Body of pancreas (tissue), 4 donors: ENCODE results near the gene MPHOSPH6.

ENCODE experiments used
- CTCF ChIP-seq, 7 experiments: fragments of 450-650 bp in 4 of 7; fragments of 200-600 bp in 3 of 7; sonication (generic) in 3 of 7; IDR thresholded peaks; one replicate each; pipeline ENCODE4 v1.5.1; 2016 to 2019; ENCODE audit warnings: antibody characterized with exemption in 7 of 7
- POLR2A ChIP-seq, 3 donors: fragments of 450-650 bp; IDR thresholded peaks; one replicate each; pipeline ENCODE4 v1.6.1; 2016; ENCODE audit warnings: antibody characterized with exemption in 3 of 3, mild to moderate bottlenecking in 2 of 3

GRCh38 chr16:82175627-82176026, 5.6 kb upstream of the MPHOSPH6 start:
- TF ChIP-seq CTCF (IDR thresholded peaks at IDR 0.05) (no peak), POLR2A (IDR thresholded peaks at IDR 0.05) (no peak)
